Mesothelial cell of epicardium (in vitro differentiated cells): ENCODE measurements around the gene SMARCD3. TPM values are rescaled to one million over a fixed set of nuclear protein-coding genes. Genes with fewer than 3 reads are reported as not detected.

ENCODE experiments used
- DNase-seq, 2 experiments: peaks; one replicate each; pipeline ENCODE4 v3.0.0; 2021; ENCODE audit warnings: low spot score in 2 of 2; ENCODE audit not compliant: unreplicated experiment in 2 of 2
- H3K27ac Mint-ChIP-seq: 2 replicates; pipeline ENCODE4 v1.8.0; 2021; ENCODE audit warnings: mixed read lengths
- H3K27me3 Mint-ChIP-seq: 2 replicates; pipeline ENCODE4 v1.8.0; 2021; ENCODE audit warnings: low read depth, mixed read lengths
- H3K36me3 Mint-ChIP-seq: 2 replicates; pipeline ENCODE4 v1.8.0; 2021; ENCODE audit warnings: mixed read lengths
- H3K4me1 Mint-ChIP-seq: 2 replicates; pipeline ENCODE4 v1.8.0; 2021; ENCODE audit warnings: mixed read lengths
- H3K4me3 Mint-ChIP-seq: 2 replicates; pipeline ENCODE4 v1.8.0; 2021; ENCODE audit warnings: mild to moderate bottlenecking, moderate library complexity, mixed read lengths
- H3K9me3 Mint-ChIP-seq: 2 replicates; pipeline ENCODE4 v1.8.0; 2021; ENCODE audit warnings: mixed read lengths
- CTCF ChIP-seq: fragments of 200-600 bp; sonication (generic); IDR thresholded peaks from one replicate; pipeline ENCODE4 v1.5.0; 2021; ENCODE audit warnings: antibody characterized with exemption; ENCODE audit not compliant: unreplicated experiment
- total RNA-seq: library from RNA; stranded (reverse); gene quantifications from 3 replicates; pipeline ENCODE4 v1.2.1, GENCODE V29; 2021

The SMARCD3 gene
- total RNA-seq, 1 donor from 2014 or later: 114 TPM

DNA sequence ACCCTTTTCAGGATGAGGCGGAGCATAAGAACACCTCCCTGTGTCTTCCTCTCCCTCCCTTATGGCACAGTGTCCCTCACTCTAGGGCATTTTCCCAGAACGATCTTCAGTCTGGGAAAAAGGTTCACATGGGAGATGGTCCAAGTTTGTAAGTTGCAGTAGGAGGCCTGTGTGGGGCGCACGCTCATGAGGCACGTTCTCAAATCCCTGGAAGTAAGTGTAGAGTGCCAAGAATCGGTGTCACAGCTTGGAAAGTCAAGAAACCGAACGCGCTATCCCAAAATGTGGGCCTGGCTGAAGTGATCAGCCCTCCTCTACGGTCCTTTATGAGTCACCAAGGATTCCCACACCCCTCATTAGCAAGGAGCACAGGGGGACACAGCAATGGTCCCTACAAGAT, 23.9 kb upstream of the SMARCD3 start:
- no peak overlapping the region for H3K27ac Mint-ChIP-seq
- peaks cover 8% of the 10 kb centered on the region for H3K27me3 Mint-ChIP-seq
- no peaks in the 10 kb centered on the region for H3K36me3 Mint-ChIP-seq
- peaks cover 16% of the 10 kb centered on the region for H3K4me1 Mint-ChIP-seq
- H3K4me3 Mint-ChIP-seq: no peak overlapping the region
- no peaks in the 10 kb centered on the region for H3K9me3 Mint-ChIP-seq
- no peak for DNase-seq
- no peak for TF ChIP-seq CTCF

DNA sequence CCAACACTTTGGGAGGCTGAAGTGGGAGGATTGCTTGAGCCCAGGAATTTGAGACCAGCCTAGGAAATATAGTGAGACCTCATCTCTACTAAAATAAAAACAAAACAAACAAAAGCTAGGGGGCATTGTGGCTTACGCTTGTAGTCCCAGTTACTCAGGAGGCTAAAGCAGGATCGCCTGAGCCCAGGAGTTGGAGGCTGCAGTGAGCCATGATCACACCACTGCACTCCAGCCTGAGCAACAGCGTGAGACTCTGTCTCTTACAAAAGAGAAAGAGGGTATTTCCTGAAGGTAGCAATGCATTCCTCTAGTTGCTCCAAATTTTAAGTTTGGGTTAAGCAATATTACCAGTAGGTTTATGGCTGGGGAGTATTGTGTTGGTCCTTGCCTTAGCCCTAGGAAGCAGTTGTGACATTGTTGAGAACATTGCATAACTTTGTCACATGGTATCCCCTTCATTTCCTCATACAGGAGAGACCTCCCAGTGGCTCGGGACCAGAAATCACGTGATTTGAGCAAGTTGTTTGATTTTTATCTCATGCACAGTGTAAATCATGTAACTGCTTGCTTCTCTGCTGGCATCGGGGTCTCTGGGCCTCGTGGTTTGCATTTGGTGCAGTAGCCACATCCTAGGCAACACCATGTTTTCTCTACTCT, 23.3 kb upstream of the SMARCD3 start:
- Mint-ChIP-seq H3K36me3 (no peaks in the 10 kb centered on the region), H3K4me1 (peaks cover 12% of the 10 kb centered on the region), H3K4me3 (no peak overlapping the region), H3K27ac (no peak overlapping the region), H3K27me3 (peaks cover 9% of the 10 kb centered on the region), H3K9me3 (no peaks in the 10 kb centered on the region)
- TF ChIP-seq CTCF: no peak
- DNase-seq: no peak

- peaks cover 4% of the 10 kb centered on the region for H3K4me1 Mint-ChIP-seq
- H3K27ac Mint-ChIP-seq: no peak overlapping the region
- no peak overlapping the region for H3K4me3 Mint-ChIP-seq
- H3K9me3 Mint-ChIP-seq: no peaks in the 10 kb centered on the region
- peaks cover 4% of the 10 kb centered on the region for H3K27me3 Mint-ChIP-seq
- no peaks in the 10 kb centered on the region for H3K36me3 Mint-ChIP-seq
- DNase-seq: no peak
- no peak for TF ChIP-seq CTCF
Observed at GRCh38 chr7:151269511-151269910, 21.0 kb upstream of the SMARCD3 start.

- no peaks in the 10 kb centered on the region for H3K36me3 Mint-ChIP-seq
- H3K9me3 Mint-ChIP-seq: no peaks in the 10 kb centered on the region
- TF ChIP-seq CTCF: no peak
- peaks cover 22% of the 10 kb centered on the region for H3K27me3 Mint-ChIP-seq
- no peak overlapping the region for H3K27ac Mint-ChIP-seq
- no peak for DNase-seq
- H3K4me1 Mint-ChIP-seq: no peaks in the 10 kb centered on the region
- H3K4me3 Mint-ChIP-seq: no peak overlapping the region
Observed at GRCh38 chr7:151265351-151265931, 16.9 kb upstream of the SMARCD3 start.

DNA sequence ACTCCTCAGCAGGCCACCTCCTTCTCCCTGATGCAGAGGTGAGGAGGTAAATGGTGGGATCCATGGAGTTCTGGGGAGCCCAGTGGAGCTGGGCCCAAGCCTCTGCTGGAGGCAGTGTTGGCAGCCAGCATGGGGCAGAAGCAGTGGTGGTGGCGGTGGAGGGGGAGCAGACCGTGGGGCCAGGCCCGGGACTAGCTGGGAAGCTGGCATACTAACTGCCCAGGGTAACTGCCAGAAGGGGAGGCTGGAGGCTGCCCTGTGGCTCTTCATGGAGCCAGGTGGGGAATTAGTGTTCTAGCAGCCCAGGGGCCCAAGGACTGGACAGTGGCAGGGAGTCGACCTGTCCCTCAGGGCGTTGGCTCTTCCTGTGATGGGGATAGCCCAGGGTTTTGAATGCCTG, 16.1 kb upstream of the SMARCD3 start:
- H3K36me3 Mint-ChIP-seq: no peaks in the 10 kb centered on the region
- H3K4me3 Mint-ChIP-seq: no peak overlapping the region
- no peak for DNase-seq
- TF ChIP-seq CTCF: no peak
- H3K27ac Mint-ChIP-seq: no peak overlapping the region
- peaks cover 26% of the 10 kb centered on the region for H3K27me3 Mint-ChIP-seq
- H3K9me3 Mint-ChIP-seq: no peaks in the 10 kb centered on the region
- no peaks in the 10 kb centered on the region for H3K4me1 Mint-ChIP-seq

GRCh38 chr7:151261529-151261928, 13.0 kb upstream of the SMARCD3 start:
- Mint-ChIP-seq H3K27me3 (peaks cover 41% of the 10 kb centered on the region), H3K27ac (no peak overlapping the region), H3K4me3 (no peak overlapping the region), H3K9me3 (no peaks in the 10 kb centered on the region), H3K4me1 (peaks cover 3% of the 10 kb centered on the region), H3K36me3 (peaks cover 3% of the 10 kb centered on the region)
- TF ChIP-seq CTCF: no peak
- no peak for DNase-seq
